Left renal cortex interstitium (tissue), 4 donors: ENCODE measurements around the gene AUH. TPM values are rescaled to one million over a fixed set of nuclear protein-coding genes. Genes with fewer than 3 reads are reported as not detected.

Experiments
- DNase-seq, 4 donors: peaks; one replicate each; pipeline ENCODE4 v3.0.0-alpha.2; 2013; ENCODE audit warnings: low read depth in 4 of 4, low spot score in 2 of 4, missing footprints in 1 of 4
- polyA plus RNA-seq, 4 donors: library from polyadenylated mRNA; unstranded; fragments of 120-200 nt; gene quantifications; one replicate each; pipeline ENCODE4 v1.2.1, GENCODE V29; 2013; ENCODE audit not compliant: insufficient read length in 4 of 4

The AUH gene
- polyA plus RNA-seq, 4 donors = 36.8 to 50.1 (median 44.5) TPM

- no peak for DNase-seq
These were observed 183.2 kb downstream of the AUH start for GRCh38 chr9:91178281-91179236.

- DNase-seq = no peak
These were observed 183.9 kb downstream of the AUH start for GRCh38 chr9:91177661-91178280.

- no peak for DNase-seq
These were observed 184.6 kb downstream of the AUH start for GRCh38 chr9:91177081-91177480.

GRCh38 chr9:91176426-91176825 is 185.3 kb downstream of the AUH start:
- no peak for DNase-seq

GRCh38 chr9:91174772-91175171 is 186.9 kb downstream of the AUH start:
- DNase-seq = no peak

GRCh38 chr9:91172329-91172728 is 189.4 kb downstream of the AUH start:
- no peak for DNase-seq

GRCh38 chr9:91170951-91171350 is 190.8 kb downstream of the AUH start:
- DNase-seq = no peak

- no peak for DNase-seq
These were observed 194.8 kb downstream of the AUH start for GRCh38 chr9:91166796-91167366.

GRCh38 chr9:91164724-91165520 is 196.8 kb downstream of the AUH start:
- no peak for DNase-seq

Other genes with a start within 250 kb of the AUH start
- 10 to 100 TPM; 23.0 to 31.9 (median 30.4) TPM for gene NFIL3, start 61.9 kb upstream of the AUH start, polyA plus RNA-seq